ENCODE data around the gene R3HDM4.
A peak's percentile ranks its signal among the peaks of the same experiment; 100 is the strongest.

R3HDM4 gene

GRCh38 chr19:929891-930258 lies 16.9 kb upstream of the R3HDM4 start:
- no peak for DNase-seq (ENCODE audit: low read depth)

- DNase-seq (ENCODE audit: low read depth): no peak
These were observed 16.3 kb upstream of the R3HDM4 start for GRCh38 chr19:929203-929890.

GRCh38 chr19:928471-929202 lies 15.6 kb upstream of the R3HDM4 start:
- DNase-seq (ENCODE audit: low read depth): no peak

- no peak for DNase-seq (ENCODE audit: low read depth)
These were observed 14.9 kb upstream of the R3HDM4 start for GRCh38 chr19:927780-928401.

- no peak for DNase-seq (ENCODE audit: low read depth)
These were observed 14.3 kb upstream of the R3HDM4 start for GRCh38 chr19:927351-927779.

- DNase-seq (ENCODE audit: low read depth): no peak
These were observed 13.8 kb upstream of the R3HDM4 start for GRCh38 chr19:926589-927350.

GRCh38 chr19:926323-926588 lies 13.2 kb upstream of the R3HDM4 start:
- DNase-seq (ENCODE audit: low read depth): no peak

GRCh38 chr19:925526-926322 lies 12.7 kb upstream of the R3HDM4 start, which contains the start of gene ARID3A:
ARID3A (plus strand) TSS chr19:926035; CDS start chr19:929529, 3,494 bp downstream.
- DNase-seq (ENCODE audit: low read depth): peak; percentile 61

GRCh38 chr19:925087-925525 lies 12.1 kb upstream of the R3HDM4 start:
- no peak for DNase-seq (ENCODE audit: low read depth)

- DNase-seq (ENCODE audit: low read depth): no peak
These were observed 11.6 kb upstream of the R3HDM4 start for GRCh38 chr19:924553-925086.

- DNase-seq (ENCODE audit: low read depth): peak; percentile 65
These were observed 7.2 kb upstream of the R3HDM4 start for GRCh38 chr19:920051-920864.

GRCh38 chr19:919199-920050 lies 6.4 kb upstream of the R3HDM4 start:
- DNase-seq (ENCODE audit: low read depth): no peak

GRCh38 chr19:918481-919198 lies 5.6 kb upstream of the R3HDM4 start:
- no peak for DNase-seq (ENCODE audit: low read depth)

- DNase-seq (ENCODE audit: low read depth): no peak
These were observed 5.1 kb upstream of the R3HDM4 start for GRCh38 chr19:918152-918437.

- DNase-seq (ENCODE audit: low read depth): no peak
These were observed 4.5 kb upstream of the R3HDM4 start, which contains the start of gene KISS1R for GRCh38 chr19:917323-918151. KISS1R (plus strand) TSS chr19:917333; CDS start chr19:917503, 170 bp downstream.

GRCh38 chr19:916645-917322 lies 3.8 kb upstream of the R3HDM4 start:
- no peak for DNase-seq (ENCODE audit: low read depth)

Measured in activated T-helper 1 cell treated with Interleukin-2 at 50 U/mL for 16 hours (primary cell).